Gastroesophageal sphincter (tissue), 3 donors: Measurements from ENCODE around the gene ANKRD66.

ENCODE experiments used
- CTCF ChIP-seq, 4 experiments: fragments of 200-600 bp in 2 of 4; fragments of 450-650 bp in 2 of 4; sonication (generic) in 1 of 4; IDR thresholded peaks; one replicate each; pipeline ENCODE4 v1.5.1; 2017 to 2019; ENCODE audit warnings: antibody characterized with exemption in 4 of 4, mild to moderate bottlenecking in 2 of 4, moderate library complexity in 2 of 4
- EP300 ChIP-seq: sonication (generic); formaldehyde crosslinking; IDR thresholded peaks from one replicate; pipeline ENCODE4 v1.6.1; 2017; ENCODE audit warnings: antibody characterized with exemption, mild to moderate bottlenecking
- POLR2A ChIP-seq, 2 donors: fragments of 450-650 bp; IDR thresholded peaks; one replicate each; pipeline ENCODE4 v1.6.1; 2017; ENCODE audit warnings: antibody characterized with exemption in 2 of 2, mild to moderate bottlenecking in 2 of 2, moderate library complexity in 1 of 2
- POLR2AphosphoS5 ChIP-seq: sonication (generic); formaldehyde crosslinking; IDR thresholded peaks from one replicate; pipeline ENCODE4 v1.6.1; 2017; ENCODE audit warnings: antibody characterized with exemption

GRCh38 chr6:46730921-46731461, 15.7 kb upstream of the ANKRD66 start:
- TF ChIP-seq POLR2AphosphoS5 = no peak
- no peak for TF ChIP-seq CTCF (IDR thresholded peaks at IDR 0.05)
- no peak for TF ChIP-seq EP300
- no peak for TF ChIP-seq POLR2A (IDR thresholded peaks at IDR 0.05)
